Astrocyte (in vitro differentiated cells and primary cell): Measurements from ENCODE around the gene USP49.

Experiments used
- EZH2 ChIP-seq: IDR thresholded peaks from 2 replicates; pipeline ENCODE4 v1.6.1; 2012; ENCODE audit warnings: mild to moderate bottlenecking, low read length, inconsistent platforms; ENCODE audit not compliant: insufficient read depth
- TF ChIP-seq, protein P1 (sequence below): IDR thresholded peaks from 2 replicates; pipeline ENCODE4 v1.5.1; 2011; ENCODE audit warnings: low read depth, mild to moderate bottlenecking, inconsistent platforms, low read length, moderate library complexity; ENCODE audit not compliant: insufficient read depth

GRCh38 chr6:41934278-41935192, 39.4 kb upstream of the USP49 start:
- TF ChIP-seq EZH2 = no peak
- TF ChIP-seq, protein P1, sequence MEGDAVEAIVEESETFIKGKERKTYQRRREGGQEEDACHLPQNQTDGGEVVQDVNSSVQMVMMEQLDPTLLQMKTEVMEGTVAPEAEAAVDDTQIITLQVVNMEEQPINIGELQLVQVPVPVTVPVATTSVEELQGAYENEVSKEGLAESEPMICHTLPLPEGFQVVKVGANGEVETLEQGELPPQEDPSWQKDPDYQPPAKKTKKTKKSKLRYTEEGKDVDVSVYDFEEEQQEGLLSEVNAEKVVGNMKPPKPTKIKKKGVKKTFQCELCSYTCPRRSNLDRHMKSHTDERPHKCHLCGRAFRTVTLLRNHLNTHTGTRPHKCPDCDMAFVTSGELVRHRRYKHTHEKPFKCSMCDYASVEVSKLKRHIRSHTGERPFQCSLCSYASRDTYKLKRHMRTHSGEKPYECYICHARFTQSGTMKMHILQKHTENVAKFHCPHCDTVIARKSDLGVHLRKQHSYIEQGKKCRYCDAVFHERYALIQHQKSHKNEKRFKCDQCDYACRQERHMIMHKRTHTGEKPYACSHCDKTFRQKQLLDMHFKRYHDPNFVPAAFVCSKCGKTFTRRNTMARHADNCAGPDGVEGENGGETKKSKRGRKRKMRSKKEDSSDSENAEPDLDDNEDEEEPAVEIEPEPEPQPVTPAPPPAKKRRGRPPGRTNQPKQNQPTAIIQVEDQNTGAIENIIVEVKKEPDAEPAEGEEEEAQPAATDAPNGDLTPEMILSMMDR = no peak
